ENCODE results near the gene USP48. TPM values are rescaled to one million over a fixed set of nuclear protein-coding genes. Genes with fewer than 3 reads are reported as not detected.

USP48 gene
- total RNA-seq, 1 experiment from 2014 or later: 49.1 TPM

DNA sequence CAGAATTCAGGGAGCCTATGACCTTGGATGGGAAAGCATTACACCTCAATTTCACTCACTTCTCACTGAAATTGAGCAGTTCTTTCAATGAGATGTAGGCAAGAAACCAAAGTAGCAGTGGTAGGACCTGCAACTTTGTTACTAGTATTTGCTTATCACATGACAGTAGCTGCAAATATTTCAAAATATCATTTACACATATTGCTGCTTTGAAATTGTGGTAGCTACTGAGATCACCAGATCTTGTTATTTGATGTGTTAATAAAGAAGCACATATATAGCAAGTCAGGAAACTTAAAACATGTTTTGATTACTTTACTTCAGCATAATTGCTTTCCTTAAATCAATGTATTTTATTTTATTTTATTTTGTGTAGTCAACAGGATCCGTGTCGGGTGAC is 42.0 kb upstream of the USP48 start:
- BruUV-seq (replicated peaks): no TSS peak
- no peaks in the 10 kb centered on the region for H3K9me3 ChIP-seq
- Mint-ChIP-seq H3K27ac (ENCODE audit: unreplicated experiment) (no peak overlapping the region), H3K9me3 (ENCODE audit: unreplicated experiment) (no peaks in the 10 kb centered on the region), H3K4me1 (ENCODE audit: low read depth, unreplicated experiment) (no peaks in the 10 kb centered on the region), H3K36me3 (ENCODE audit: insufficient read depth, unreplicated experiment) (peaks cover 54% of the 10 kb centered on the region), H3K4me3 (ENCODE audit: unreplicated experiment) (no peak overlapping the region), H3K27me3 (ENCODE audit: insufficient read depth, unreplicated experiment) (no peaks in the 10 kb centered on the region)
- H3K27me3 ChIP-seq (replicated peaks; ENCODE audit: control insufficient read depth, insufficient read depth, low read length): no peaks in the 10 kb centered on the region
- H3K4me3 ChIP-seq (ENCODE audit: low read depth, low read length): no peak overlapping the region
- DNase-seq: no peak
- CTCF ChIA-PET: no interaction called here
- H3K36me3 ChIP-seq (ENCODE audit: control insufficient read depth, insufficient read depth, low read length): peaks cover 2% of the 10 kb centered on the region; the same call in 1 of the 2 replicates
- intact Hi-C loops (cut with micrococcal nuclease; ENCODE audit: unreplicated experiment): no loop called here
- TF ChIP-seq, protein P1, sequence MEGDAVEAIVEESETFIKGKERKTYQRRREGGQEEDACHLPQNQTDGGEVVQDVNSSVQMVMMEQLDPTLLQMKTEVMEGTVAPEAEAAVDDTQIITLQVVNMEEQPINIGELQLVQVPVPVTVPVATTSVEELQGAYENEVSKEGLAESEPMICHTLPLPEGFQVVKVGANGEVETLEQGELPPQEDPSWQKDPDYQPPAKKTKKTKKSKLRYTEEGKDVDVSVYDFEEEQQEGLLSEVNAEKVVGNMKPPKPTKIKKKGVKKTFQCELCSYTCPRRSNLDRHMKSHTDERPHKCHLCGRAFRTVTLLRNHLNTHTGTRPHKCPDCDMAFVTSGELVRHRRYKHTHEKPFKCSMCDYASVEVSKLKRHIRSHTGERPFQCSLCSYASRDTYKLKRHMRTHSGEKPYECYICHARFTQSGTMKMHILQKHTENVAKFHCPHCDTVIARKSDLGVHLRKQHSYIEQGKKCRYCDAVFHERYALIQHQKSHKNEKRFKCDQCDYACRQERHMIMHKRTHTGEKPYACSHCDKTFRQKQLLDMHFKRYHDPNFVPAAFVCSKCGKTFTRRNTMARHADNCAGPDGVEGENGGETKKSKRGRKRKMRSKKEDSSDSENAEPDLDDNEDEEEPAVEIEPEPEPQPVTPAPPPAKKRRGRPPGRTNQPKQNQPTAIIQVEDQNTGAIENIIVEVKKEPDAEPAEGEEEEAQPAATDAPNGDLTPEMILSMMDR (IDR thresholded peaks at IDR 0.05; ENCODE audit: insufficient read depth in 1 of 2, low read depth in 1 of 2, low read length in 1 of 2, severe bottlenecking in 1 of 2, unreplicated experiment in 1 of 2): no peak
- no peaks in the 10 kb centered on the region for H3K4me1 ChIP-seq
- POLR2A ChIA-PET: no interaction called here

DNA sequence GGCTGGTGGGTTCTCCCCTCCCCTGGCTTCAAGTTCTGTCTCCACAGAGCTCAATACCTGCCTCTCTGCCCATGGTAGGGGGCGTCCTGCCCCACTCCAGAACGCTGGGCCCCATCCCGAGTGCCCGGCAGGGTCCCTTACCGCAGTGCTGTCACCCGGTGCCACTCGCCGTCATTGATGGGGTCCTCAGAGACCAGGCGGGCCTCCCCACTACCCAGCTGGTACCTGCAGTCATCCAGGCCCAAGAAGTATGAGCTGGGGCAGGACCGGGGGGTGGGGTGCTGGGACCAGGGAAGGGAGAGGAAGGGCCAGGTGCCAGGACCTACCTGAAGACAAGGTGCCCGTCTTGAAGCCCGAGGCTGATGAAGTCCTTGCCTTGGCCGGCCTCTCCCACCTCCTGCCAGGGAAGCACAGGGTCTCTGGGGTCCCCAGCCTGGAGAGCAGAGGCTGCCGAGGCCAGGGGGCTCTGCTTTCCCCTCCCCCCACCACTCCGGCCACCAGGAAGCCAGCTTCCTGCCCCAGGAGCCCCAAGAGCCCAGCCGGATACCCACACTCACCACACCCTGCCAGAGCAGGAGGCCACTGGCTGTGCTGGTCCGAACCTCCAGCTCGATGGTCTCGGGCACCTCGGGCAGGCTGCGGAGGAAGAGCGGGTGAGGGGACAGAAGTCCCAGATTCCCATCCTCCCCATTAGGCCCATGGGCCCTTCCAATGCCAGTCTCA is 41.2 kb upstream of the USP48 start:
- POLR2A ChIA-PET: no interaction called here
- Histone ChIP-seq H3K4me3 (ENCODE audit: low read depth, low read length) (no peak overlapping the region), H3K27me3 (replicated peaks; ENCODE audit: control insufficient read depth, insufficient read depth, low read length) (no peaks in the 10 kb centered on the region), H3K36me3 (ENCODE audit: control insufficient read depth, insufficient read depth, low read length) (peaks cover 1% of the 10 kb centered on the region; the same call in 1 of the 2 replicates), H3K9me3 (no peaks in the 10 kb centered on the region), H3K4me1 (no peaks in the 10 kb centered on the region)
- H3K27me3 Mint-ChIP-seq (ENCODE audit: insufficient read depth, unreplicated experiment): no peaks in the 10 kb centered on the region
- BruUV-seq (replicated peaks): no TSS peak
- no peak overlapping the region for H3K4me3 Mint-ChIP-seq (ENCODE audit: unreplicated experiment)
- H3K27ac Mint-ChIP-seq (ENCODE audit: unreplicated experiment): no peak overlapping the region
- intact Hi-C loops (cut with micrococcal nuclease; ENCODE audit: unreplicated experiment): no loop called here
- DNase-seq: no peak
- CTCF ChIA-PET: no interaction called here
- peaks cover 53% of the 10 kb centered on the region for H3K36me3 Mint-ChIP-seq (ENCODE audit: insufficient read depth, unreplicated experiment)
- H3K9me3 Mint-ChIP-seq (ENCODE audit: unreplicated experiment): no peaks in the 10 kb centered on the region
- H3K4me1 Mint-ChIP-seq (ENCODE audit: low read depth, unreplicated experiment): no peaks in the 10 kb centered on the region
- TF ChIP-seq, protein P1 (IDR thresholded peaks at IDR 0.05; ENCODE audit: insufficient read depth in 1 of 2, low read depth in 1 of 2, low read length in 1 of 2, severe bottlenecking in 1 of 2, unreplicated experiment in 1 of 2): no peak

DNA sequence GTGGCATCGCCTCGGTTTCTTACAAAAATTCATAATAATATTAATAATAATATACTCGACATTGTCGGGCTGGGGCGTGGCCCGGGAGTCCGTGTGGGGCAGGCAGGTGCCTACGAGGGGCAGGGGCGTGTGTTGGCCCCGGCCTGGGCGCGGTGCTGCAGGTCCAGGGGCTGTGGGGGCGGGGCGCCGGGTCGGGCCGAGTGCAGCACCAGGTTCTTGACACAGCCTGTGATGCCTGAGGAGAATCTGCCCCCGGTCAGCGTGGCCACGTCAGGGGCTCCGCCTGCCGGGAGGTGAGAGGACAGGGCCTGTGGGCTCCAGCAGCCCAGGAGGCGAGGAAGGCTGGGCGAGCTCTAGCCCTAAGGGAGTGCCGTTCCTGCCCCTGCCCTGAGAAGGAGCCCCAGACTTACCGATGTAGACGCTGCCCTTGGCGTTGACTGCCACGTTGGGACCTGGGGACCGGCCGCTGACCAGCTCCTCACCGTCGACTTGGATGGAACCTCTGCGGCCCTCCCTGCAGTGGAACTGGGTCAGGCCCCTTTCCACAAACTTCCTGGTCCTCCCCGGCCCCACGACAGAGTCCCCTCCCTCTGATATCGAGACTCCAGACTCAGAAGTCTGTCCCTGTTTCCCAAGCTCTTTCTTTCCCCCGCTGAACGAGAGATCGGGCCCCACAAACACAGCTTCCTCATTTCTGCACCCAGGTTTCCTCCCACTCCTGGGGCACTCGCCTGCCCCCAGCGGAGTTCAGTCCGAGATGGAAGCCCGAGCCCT is 40.4 kb upstream of the USP48 start:
- no peak overlapping the region for H3K4me3 Mint-ChIP-seq (ENCODE audit: unreplicated experiment)
- Histone ChIP-seq H3K36me3 (ENCODE audit: control insufficient read depth, insufficient read depth, low read length) (peaks cover 1% of the 10 kb centered on the region; the same call in 1 of the 2 replicates), H3K4me1 (no peaks in the 10 kb centered on the region), H3K27me3 (replicated peaks; ENCODE audit: control insufficient read depth, insufficient read depth, low read length) (no peaks in the 10 kb centered on the region), H3K4me3 (ENCODE audit: low read depth, low read length) (no peak overlapping the region), H3K9me3 (no peaks in the 10 kb centered on the region)
- H3K9me3 Mint-ChIP-seq (ENCODE audit: unreplicated experiment): no peaks in the 10 kb centered on the region
- no peaks in the 10 kb centered on the region for H3K4me1 Mint-ChIP-seq (ENCODE audit: low read depth, unreplicated experiment)
- ChIA-PET CTCF (no interaction called here), POLR2A (no interaction called here)
- no peak overlapping the region for H3K27ac Mint-ChIP-seq (ENCODE audit: unreplicated experiment)
- BruUV-seq (replicated peaks): TSS peak; percentile 61
- TF ChIP-seq, protein P1 (IDR thresholded peaks at IDR 0.05; ENCODE audit: insufficient read depth in 1 of 2, low read depth in 1 of 2, low read length in 1 of 2, severe bottlenecking in 1 of 2, unreplicated experiment in 1 of 2): no peak
- peaks cover 48% of the 10 kb centered on the region for H3K36me3 Mint-ChIP-seq (ENCODE audit: insufficient read depth, unreplicated experiment)
- no peaks in the 10 kb centered on the region for H3K27me3 Mint-ChIP-seq (ENCODE audit: insufficient read depth, unreplicated experiment)
- intact Hi-C loops (cut with micrococcal nuclease; ENCODE audit: unreplicated experiment): no loop called here
- no peak for DNase-seq

Measured in Caco-2 (cell line).